Stimulated activated CD4-positive, alpha-beta T cell treated with anti-CD3 and anti-CD28 coated beads, Interleukin-1b, Interleukin-23, amount 100 ng/mL, for 1 hour (primary cell): Measurements from ENCODE around the gene OR52M1.
"Not testable (repeated sequence)": the region's sequence is repeated elsewhere in the genome, so short reads cannot be mapped to it uniquely, and the experiment has no call there.

ENCODE experiments used
- DNase-seq, 2 donors: peaks; one replicate each; pipeline ENCODE4 v3.0.0-alpha.2; 2020; ENCODE audit warnings: low read depth in 2 of 2

Gene OR52M1

DNA sequence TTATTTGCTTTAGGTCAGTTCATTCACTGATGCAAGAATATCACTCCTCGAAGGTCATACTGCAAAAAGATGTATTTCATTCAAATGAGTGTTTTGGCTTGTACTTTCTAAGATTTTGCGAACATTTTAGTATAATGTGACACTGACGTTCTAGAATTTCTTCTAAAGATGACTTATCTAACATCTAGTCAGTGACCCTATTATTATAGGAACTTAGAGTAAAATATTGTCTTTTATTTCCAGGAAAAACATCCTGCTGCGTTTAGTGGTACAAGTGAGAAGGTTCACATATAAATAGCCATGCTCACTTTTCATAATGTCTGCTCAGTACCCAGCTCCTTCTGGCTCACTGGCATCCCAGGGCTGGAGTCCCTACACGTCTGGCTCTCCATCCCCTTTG, at the start of gene OR52M1:
Gene OR52M1, plus strand, starts transcription at position 301 of the 400 bp plus-strand sequence. Its CDS starts 0 bp downstream, at position 301.
- no peak for DNase-seq

- DNase-seq = no peak
Observed at GRCh38 chr11:4495487-4495886, 49.5 kb upstream of the OR52M1 start.

DNA sequence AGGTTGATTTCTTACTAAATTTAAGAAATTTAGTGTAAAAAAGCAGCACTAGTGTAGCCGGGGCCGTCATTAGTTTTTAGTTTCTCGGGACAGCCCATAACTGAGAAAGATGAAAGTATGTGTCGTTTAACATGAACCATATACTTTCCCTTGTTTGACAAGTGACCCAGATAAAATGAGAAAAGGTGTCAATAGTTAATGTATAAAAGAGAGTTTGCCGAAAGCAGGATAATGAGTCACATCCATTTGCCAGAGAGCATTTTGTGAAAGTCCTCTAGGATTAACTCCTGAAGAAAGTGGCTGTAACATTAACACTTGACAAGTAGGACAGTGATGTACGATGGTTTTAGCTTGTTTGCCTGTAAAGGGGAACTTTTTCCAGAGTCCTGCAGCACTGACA, 49.0 kb upstream of the OR52M1 start:
- DNase-seq = no peak

GRCh38 chr11:4496557-4497248, 48.3 kb upstream of the OR52M1 start:
- DNase-seq = no peak

GRCh38 chr11:4508886-4509285, 36.1 kb upstream of the OR52M1 start:
- DNase-seq = no peak

DNA sequence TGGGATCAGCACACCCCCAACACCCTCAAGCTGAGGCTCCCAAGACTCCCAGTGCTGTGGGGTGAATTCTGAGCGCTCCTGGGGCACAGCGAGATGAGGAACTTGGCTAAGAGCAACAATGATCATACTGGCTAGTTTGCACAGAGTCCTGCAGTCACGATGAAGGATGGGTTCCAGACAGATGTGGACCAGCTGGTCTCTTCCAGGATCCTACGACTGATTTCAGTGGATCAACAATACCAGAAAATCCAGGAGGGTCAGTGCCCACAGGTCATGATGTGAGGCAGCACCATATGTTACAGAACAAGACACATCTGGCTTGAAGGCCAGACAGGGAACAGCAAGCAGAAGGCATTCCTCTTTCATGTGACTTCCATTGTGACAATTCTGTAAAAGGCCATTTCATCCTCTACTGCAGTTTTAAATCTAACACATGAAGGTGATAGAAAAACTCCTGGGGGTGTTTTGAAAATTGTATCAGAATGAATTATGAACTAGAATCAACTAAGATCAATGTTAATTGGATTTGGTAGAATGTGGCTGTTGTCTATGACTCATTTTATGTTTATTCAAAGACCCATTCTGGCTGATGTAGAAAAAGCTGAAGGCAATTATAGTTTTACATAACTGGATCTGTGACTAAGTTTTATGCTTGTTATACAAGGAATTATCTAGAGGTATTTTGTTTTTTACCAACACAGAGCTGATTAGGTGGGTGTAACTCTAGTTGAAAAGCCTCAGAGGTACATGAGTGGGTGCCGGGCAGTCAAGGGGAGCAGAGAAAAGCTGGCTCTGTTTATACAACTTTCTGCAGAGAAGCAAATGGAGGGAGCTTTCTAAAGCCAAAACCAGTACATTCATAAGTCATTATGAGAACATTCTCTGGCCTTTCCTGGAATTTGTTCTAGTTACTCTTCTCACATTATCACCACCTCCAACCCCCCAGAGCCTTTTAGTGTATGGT, 33.4 kb upstream of the OR52M1 start:
- DNase-seq = no peak

DNA sequence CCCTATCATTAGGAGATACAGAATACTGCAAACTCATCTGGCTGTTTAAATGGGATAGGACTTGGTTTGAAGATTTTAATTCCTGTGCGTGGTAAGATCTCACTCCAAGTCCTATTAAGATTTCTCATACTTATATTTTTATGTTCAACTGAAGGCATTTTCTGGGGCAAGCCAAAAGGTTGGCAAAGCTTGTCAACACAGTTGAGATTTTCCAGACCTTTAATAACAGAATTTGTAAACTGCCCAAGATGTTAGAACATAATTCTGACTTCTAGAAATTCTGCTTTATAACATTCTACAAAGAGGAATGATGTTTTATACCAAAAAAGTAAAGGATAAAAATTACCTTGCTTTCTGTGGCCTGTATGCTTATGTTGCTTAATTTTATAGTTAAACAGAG, 30.8 kb upstream of the OR52M1 start:
- DNase-seq = no peak

- no peak for DNase-seq
Observed at GRCh38 chr11:4522339-4522738, 22.7 kb upstream of the OR52M1 start.

- no peak for DNase-seq
Observed at GRCh38 chr11:4522752-4523151, 22.2 kb upstream of the OR52M1 start.

DNA sequence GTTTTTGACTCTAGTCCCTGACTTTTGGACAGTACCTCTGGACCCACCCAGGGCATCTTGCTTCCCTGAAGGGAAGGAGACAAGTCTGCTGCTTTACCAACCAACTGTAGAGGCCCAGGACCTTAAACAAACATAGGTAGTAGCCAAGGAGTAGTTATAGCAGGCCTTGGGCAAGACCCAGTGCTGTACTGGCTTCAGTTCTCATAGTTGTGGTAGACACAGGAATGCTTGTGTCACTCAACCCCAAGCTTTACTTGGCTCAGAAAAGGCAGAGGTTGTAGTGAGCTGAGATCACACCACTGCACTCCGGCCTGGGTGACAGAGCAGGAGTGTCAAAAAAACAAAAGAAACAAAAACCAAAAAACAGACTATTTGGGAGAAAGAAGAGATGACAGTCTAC, 21.3 kb upstream of the OR52M1 start:
- no peak for DNase-seq

- DNase-seq = no peak
Observed at GRCh38 chr11:4527926-4528325, 17.1 kb upstream of the OR52M1 start.

DNA sequence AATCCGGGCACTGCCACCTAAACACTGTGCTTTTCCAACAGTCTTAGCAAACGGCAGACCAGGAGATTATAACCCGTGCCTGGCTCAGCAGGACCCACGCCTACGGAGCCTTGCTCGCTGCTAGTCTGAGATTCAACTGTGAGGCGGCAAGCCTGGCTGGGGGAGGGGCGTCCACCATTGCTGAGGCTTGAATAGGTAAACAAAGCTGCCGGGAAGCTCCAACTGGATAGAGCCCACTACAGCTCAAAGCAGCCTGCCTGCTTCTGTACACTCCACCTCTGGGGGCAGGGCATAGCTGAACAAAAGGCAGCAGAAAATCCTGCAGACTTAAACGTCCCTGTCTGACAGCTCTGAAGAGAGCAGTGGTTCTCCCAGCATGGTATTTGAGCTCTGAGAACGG, 13.3 kb upstream of the OR52M1 start:
- not testable (repeated sequence) for DNase-seq

- peak in 1 of 2 donors; percentile 20 for DNase-seq
Observed at GRCh38 chr11:4539603-4540219, 5.3 kb upstream of the OR52M1 start.

DNA sequence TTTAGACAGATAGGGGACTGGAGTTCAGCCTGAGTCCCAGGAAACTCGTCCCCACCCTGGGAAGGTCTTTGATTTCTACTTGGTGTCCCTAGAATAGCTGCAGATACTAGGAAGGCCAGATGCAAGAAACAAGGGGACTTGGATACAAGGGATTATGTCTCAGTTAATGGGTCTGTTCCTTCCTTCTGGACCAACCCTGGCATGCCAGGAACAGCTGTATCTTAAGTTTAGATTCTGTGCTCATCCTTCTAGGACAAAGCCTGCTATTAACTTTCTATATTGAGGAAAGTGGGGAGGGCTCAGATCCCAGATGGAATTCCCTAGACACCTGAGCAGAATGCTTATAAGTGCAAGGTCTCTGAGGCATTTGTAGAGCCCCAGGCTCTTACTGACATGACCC, 3.9 kb upstream of the OR52M1 start:
- no peak for DNase-seq

- DNase-seq = no peak
Observed at GRCh38 chr11:4543561-4543960, 1.4 kb upstream of the OR52M1 start.

- no peak for DNase-seq
Observed at GRCh38 chr11:4546878-4547277, 1.9 kb downstream of the OR52M1 start.

- no peak for DNase-seq
Observed at GRCh38 chr11:4547416-4547815, 2.4 kb downstream of the OR52M1 start.

- DNase-seq = no peak
Observed at GRCh38 chr11:4551346-4551979, 6.5 kb downstream of the OR52M1 start.

- DNase-seq = no peak
Observed at GRCh38 chr11:4559527-4560440, 14.8 kb downstream of the OR52M1 start.

DNA sequence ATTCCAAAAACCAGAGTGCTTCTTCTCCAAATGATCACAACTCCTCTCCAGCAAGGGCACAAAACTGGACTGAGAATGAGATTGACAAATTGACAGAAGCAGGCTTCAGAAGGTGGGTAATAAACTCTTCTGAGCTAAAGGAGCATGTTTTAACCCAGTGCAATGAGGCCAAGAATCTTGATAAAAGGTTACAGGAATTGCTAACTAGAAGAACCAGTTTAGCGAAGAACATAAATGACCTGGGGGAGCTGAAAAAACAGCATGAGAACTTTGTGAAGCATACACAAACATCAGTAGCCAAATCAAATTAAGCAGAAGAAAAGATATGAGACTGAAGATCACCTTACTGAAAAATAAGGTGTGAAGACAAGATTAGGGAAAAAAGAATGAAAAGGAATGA, 15.5 kb downstream of the OR52M1 start:
- no peak for DNase-seq

DNA sequence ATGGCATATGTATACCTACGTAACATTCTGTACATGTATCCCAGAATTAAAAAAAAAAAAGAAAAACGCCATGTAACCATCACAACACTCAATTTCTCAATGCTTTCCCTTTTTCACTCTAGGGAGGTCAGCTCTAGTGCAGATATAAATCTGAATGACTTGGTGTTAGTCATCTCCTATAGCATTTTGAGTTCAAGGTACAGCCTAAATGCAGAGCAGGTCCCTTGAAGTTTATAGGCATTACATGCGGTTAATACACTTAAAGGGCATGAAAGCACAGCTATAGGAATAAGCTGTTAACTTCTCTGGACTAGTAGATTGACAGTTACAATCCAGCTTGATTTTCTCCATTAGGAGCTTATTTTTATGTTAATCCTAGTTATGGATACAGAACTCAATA, 20.4 kb downstream of the OR52M1 start:
- no peak for DNase-seq
